ENCODE measurements around the gene CCDC174.

Gene CCDC174

DNA sequence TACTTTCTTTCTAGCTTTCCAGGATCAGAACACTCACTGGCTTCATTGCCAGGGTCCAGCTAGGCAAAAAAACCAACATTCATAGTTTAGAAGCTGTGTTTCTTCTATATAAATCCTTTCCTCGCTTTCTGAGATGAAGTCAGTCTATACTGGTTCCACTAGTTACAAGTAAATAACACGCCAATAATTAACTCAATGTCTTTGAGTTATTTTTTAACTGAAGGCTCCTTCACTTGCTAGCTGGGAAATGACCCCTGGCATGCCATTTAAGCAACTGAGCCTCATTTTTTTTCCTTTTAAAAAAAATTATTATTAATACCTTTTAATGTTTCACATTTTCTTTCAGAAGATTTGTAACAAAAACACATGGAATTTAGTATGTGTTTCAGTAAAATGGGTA lies 2.1 kb upstream of the CCDC174 start:
- H3K4me3 ChIP-seq (replicated peaks in 1 of 2; ENCODE audit: low read depth in 2 of 2, low read length in 2 of 2) = no peak overlapping the region
- DNase-seq (ENCODE audit: low read depth in 2 of 2) = no peak
- TF ChIP-seq, protein P1, sequence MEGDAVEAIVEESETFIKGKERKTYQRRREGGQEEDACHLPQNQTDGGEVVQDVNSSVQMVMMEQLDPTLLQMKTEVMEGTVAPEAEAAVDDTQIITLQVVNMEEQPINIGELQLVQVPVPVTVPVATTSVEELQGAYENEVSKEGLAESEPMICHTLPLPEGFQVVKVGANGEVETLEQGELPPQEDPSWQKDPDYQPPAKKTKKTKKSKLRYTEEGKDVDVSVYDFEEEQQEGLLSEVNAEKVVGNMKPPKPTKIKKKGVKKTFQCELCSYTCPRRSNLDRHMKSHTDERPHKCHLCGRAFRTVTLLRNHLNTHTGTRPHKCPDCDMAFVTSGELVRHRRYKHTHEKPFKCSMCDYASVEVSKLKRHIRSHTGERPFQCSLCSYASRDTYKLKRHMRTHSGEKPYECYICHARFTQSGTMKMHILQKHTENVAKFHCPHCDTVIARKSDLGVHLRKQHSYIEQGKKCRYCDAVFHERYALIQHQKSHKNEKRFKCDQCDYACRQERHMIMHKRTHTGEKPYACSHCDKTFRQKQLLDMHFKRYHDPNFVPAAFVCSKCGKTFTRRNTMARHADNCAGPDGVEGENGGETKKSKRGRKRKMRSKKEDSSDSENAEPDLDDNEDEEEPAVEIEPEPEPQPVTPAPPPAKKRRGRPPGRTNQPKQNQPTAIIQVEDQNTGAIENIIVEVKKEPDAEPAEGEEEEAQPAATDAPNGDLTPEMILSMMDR (IDR thresholded peaks at IDR 0.05; ENCODE audit: low read depth, low read length) = no peak

DNA sequence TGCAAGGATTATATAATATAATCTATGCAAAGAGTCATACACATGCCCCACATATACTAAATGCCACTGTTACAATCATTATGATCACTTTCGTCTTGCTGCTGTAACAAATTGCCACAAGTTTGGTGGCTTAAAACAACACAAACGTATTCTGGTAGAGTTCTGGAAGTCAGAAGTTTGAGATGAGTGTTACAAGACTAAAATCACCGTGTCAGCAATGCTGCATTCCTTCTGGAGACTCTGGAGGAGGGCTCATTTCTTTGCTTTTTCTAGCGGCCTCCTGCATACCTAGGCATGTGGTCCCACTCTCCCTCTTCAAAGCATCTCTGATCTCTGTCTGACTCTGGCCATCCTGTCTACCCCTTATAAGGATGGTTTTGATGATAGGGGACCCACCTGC lies 1.4 kb upstream of the CCDC174 start:
- H3K4me3 ChIP-seq (replicated peaks in 1 of 2; ENCODE audit: low read depth in 2 of 2, low read length in 2 of 2) = no peak overlapping the region
- TF ChIP-seq, protein P1 (IDR thresholded peaks at IDR 0.05; ENCODE audit: low read depth, low read length) = no peak

DNA sequence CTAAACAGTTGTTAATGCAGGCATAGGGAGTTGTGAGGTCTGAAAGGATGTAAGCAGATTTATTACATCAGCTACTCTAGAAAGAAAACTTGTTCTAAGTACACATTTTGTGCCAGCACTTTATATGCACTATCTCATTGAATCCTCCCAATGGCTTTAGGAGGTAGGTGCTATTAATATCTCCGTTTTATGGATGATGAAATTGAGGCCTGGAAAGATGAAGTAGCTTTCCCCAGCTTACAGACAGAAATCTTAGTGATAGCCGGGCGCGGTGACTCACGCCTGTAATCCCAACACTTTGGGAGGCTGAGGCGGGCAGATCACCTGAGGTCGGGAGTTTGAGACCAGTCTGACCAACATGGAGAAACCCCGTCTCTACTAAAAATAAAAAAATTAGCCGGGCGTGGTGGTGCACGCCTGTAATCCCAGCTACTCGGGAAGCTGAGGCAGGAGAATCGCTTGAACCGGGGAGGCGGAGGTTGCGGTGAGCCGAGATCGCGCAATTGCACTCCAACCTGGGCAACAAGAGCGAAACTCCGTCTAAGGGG lies 872 bp downstream of the CCDC174 start:
- peak; percentile 15 to 28 for DNase-seq (ENCODE audit: low read depth in 2 of 2)
- peak overlapping the region; percentile 83 to 91 for H3K4me3 ChIP-seq (replicated peaks in 1 of 2; ENCODE audit: low read depth in 2 of 2, low read length in 2 of 2)

More for the DNA sequence above, 1.4 kb upstream of the CCDC174 start:
- no peak for DNase-seq (ENCODE audit: low read depth in 2 of 2)

DNA sequence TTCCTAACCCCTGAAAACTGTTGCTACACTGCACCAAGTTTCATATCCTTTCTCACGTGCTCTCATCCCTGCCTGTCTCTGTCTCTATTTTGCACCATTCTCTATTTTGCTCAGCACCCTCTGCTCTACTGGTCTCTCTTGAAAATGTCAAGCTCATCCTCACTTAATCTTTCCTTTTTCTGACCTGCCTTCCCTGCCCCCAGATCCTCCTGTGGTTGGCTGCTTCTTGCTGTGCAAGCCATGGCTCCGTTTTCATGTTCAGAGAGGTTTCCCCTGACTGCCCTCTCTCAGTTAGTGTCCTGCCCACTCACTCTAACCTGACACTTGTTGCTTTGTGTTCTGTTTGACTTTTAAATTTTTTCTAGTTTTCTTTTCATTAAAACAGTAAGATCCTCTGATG lies 6.0 kb downstream of the CCDC174 start:
- no peak for DNase-seq (ENCODE audit: low read depth in 2 of 2)
- H3K4me3 ChIP-seq (replicated peaks in 1 of 2; ENCODE audit: low read depth in 2 of 2, low read length in 2 of 2) = no peak overlapping the region
- TF ChIP-seq, protein P1 (IDR thresholded peaks at IDR 0.05; ENCODE audit: low read depth, low read length) = no peak

DNA sequence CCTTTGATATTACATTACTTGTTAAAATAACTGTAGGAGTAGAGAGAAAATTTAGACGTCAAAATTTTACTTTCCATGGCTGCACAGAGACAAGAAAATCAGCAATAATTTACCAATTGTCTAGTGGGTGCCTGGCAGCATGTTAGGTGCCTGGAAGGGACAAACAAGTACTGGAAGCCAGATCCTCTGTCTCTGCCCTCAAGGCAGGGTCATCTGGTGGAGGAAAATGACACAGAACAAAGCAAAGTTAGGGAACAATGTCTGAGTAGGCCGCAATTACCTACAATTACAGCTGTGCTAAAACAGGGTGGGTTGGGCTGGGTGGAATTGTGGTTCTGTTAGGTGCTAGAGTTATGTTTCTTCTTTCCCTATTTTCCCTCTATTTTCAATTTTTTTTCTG lies 7.4 kb downstream of the CCDC174 start:
- H3K4me3 ChIP-seq (replicated peaks in 1 of 2; ENCODE audit: low read depth in 2 of 2, low read length in 2 of 2) = no peak overlapping the region
- DNase-seq (ENCODE audit: low read depth in 2 of 2) = no peak
- TF ChIP-seq, protein P1 (IDR thresholded peaks at IDR 0.05; ENCODE audit: low read depth, low read length) = no peak

DNA sequence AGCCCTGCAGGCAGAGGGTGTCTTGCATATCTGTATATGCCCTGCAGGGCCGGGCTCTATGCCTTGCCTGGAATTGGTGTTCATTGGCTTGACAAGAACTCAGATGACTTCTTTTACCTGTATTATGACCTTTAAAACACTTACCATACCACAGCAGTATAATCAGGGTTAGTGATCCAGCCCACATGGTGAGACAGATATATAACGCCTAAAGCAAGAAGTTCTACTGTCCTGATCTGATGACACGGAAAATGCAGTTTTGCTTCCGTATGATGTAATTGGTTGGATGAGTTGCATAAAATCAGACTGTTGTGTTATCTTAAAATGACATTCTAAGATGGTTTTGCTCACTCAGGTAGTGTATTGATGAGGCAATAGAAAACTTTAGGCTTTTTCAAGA lies 9.4 kb downstream of the CCDC174 start:
- H3K4me3 ChIP-seq (replicated peaks in 1 of 2; ENCODE audit: low read depth in 2 of 2, low read length in 2 of 2) = no peak overlapping the region
- TF ChIP-seq, protein P1 (IDR thresholded peaks at IDR 0.05; ENCODE audit: low read depth, low read length) = no peak
- DNase-seq (ENCODE audit: low read depth in 2 of 2) = no peak

DNA sequence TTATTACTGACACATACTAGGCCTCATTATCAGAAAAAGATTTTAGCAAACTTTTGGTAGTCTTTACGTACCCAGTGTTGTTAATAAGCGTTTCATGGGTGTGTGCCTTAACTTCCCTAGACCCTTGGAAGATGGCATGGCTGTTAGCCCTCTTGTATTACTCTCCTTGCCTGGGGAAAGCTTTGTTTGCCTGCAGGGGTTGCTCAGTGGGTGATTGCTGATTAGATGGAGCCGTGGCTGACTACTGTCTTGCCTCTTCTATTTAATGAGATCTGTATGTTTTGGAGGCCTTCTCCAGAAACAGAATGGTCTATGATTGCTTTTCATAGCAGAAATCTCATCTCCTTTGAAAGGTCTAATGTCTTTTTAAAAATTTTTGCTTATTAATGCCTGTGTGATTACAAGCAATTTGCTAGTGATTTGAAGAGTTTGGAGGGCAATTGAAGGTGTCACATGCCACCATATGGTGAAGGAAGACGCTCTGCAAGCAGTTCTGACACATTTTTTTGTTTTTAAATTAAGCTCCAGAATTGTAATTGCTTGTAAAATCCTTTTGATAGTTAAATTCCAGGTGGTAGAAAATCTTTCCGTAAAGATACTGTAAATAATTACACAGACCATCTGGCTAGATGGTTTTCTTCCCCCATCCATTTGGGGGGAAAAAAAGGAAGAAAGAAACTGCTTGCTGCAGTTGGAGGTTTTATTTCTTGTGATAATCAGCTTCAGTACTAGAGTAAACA lies 12.0 kb downstream of the CCDC174 start:
- TF ChIP-seq, protein P1 (IDR thresholded peaks at IDR 0.05; ENCODE audit: low read depth, low read length) = no peak

More for the DNA sequence above, 12.0 kb downstream of the CCDC174 start:
- no peak for DNase-seq (ENCODE audit: low read depth in 2 of 2)
- H3K4me3 ChIP-seq (replicated peaks in 1 of 2; ENCODE audit: low read depth in 2 of 2, low read length in 2 of 2) = no peak overlapping the region
